GM12873 (cell line): ENCODE results near the gene DCTPP1.
A peak's percentile ranks its signal among the peaks of the same experiment; 100 is the strongest.

Experiments used
- CTCF ChIP-seq: IDR thresholded peaks from 2 replicates; pipeline ENCODE4 v1.5.1; 2012; ENCODE audit warnings: low read depth, mild to moderate bottlenecking, moderate library complexity, low read length, control low read depth; ENCODE audit not compliant: insufficient read depth; ENCODE audit errors: missing control alignments

The DCTPP1 gene

GRCh38 chr16:30456302-30456701 lies 26.5 kb upstream of the DCTPP1 start:
- TF ChIP-seq CTCF, result no peak

DNA sequence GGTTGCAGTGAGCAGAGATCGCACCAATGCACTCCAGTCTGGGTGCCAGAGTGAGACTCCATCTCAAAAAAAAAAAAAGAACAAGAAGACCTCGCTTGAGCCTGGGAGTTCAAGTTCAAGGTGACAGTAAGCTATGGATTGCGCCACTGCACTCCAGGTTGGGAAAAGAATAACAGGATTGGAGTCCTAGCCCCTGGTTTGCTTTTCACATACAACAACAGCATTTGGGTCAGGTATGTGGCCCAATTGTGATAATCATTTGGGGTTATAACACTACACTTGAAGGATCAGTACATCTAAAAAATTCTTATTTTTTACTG lies 19.2 kb upstream of the DCTPP1 start:
- no peak for TF ChIP-seq CTCF

DNA sequence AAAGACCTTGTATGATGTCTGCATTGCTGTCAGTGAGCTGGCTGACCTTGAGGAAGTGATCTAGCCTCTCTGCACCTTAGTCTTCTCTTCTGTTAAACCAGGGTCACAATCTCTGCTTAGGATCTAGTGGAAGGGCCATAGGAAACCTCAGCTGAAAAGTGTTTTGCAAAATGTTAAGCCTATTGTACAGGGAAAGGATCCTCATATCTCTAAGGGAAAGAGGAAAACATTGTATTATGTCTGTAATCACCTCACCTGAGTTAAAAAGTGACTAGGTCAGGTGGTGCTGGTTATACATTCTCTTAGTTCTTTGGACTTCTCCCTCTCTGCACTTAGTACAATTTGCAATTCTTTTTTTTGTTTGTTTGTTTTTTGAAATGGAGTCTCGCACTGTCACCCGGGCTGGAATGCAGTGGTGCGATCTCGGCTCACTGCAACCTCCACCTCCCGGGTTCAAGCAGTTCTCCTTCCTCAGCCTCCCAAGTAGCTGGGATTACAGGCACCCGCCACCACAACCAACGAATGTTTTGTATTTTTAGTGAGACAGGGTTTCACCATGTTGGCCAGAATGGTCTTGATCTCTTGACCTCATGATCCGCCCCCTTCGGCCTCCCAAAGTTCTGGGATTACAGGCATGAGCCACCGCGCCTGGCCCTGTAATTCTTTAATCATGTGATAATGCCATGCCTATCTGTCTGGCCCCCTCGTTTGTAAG lies 17.8 kb upstream of the DCTPP1 start:
- TF ChIP-seq CTCF, result no peak

- no peak for TF ChIP-seq CTCF
Observed at GRCh38 chr16:30446203-30446595, 16.4 kb upstream of the DCTPP1 start.

- peak; percentile 46 for TF ChIP-seq CTCF
Observed at GRCh38 chr16:30445408-30446202, 15.8 kb upstream of the DCTPP1 start, which contains the start of gene SEPHS2. Gene SEPHS2 (minus strand): TSS chr16:30445874. CDS start chr16:30445727, 147 bp downstream.

- no peak for TF ChIP-seq CTCF
Observed at GRCh38 chr16:30445149-30445407, 15.2 kb upstream of the DCTPP1 start.

DNA sequence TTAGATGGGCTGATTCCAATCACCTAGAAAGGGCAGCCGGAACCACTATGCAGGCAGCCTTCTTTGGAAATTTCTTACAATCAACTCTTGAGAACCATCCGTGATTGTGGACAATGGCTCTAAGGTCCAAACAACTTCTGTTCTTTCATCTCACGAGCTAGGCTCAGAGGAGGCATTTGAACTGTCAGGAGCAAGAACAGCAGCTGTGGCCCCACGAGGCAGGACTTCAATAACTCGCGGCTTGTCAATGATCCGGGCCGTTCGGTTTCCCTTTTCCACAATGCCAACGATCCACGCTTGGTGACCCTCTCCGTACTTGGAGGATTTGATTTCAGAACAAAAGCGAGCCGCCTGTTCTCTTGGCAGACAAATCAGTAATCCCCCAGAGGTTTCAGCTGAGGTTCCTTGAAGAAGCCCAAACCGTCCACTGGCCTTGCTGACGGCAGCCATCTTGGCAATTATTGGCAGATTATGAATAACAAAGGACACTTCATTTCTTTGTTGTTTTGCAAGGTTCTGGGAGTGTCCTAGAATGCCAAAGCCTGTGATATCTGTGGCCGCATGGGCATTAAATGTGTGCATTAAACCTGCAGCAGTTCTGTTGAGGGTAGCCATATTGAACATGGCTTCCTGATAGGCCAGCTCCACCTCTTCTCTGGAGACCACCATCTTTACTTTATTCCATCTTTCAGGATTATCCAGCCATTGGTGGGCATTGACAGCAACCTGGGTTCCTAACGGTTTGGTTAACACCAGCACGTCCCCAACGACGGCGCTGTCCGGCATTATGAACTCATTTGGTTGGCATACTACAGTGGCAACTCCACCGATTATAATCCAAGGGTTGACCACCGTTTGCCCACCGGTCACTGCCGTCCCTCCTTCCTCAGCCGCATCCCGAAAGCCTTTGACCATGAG lies 14.7 kb upstream of the DCTPP1 start:
- TF ChIP-seq CTCF, result no peak
